Amniotic stem cell (primary cell): ENCODE results near the gene ATG9B.
"Not testable (repeated sequence)": the region's sequence is repeated elsewhere in the genome, so short reads cannot be mapped to it uniquely, and the experiment has no call there.

Experiments used
- DNase-seq: peaks from one replicate; lab custom pipeline; 2025; lab: John Stamatoyannopoulos, UW

The ATG9B gene

DNA sequence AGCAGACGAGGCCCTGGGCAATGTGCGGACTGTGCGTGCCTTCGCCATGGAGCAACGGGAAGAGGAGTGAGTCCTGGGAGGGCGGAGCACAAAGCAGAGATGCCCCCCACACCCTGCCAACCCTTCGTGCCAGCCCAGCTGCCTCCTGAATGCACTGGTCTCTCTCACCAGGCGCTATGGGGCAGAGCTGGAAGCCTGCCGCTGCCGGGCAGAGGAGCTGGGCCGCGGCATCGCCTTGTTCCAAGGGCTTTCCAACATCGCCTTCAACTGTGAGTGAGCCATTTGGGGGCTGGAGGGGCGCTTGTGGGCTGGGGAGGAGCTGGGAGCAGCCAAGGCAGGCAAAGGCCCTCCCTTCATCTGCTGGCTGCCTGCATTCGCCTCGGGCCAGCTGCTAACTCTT, 11.6 kb upstream of the ATG9B start:
- DNase-seq, result no peak

DNA sequence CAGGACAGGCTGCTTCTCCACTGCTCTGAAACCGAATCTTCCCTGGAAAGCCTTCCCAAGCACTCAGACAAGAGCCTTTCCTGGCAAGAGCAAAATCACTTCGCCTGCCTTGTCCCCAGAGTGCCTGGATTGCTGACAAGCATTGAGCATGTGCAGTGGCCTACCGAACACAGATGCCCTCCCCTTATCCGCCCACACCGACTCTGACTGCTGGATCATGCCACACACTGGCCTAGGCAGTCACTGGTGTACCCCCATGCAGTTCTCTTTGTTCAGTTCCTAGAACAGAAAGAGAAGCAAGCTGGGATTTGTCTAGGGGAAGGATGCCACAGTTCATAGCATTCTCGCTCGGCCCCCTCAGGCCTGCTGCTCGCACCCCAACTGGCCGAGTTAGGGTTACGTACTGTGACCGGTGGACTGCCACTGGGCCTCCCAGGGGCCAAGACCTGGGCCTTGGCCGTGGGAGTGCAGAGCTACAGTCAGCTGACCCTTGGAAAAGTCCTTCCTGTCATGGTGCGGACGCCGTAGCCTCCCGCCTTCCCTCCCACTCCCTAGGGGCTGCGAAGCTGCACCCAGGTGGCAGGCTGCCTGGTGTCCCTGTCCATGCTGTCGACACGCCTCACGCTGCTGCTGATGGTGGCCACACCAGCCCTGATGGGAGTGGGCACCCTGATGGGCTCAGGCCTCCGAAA, 10.9 kb upstream of the ATG9B start:
- no peak for DNase-seq

DNA sequence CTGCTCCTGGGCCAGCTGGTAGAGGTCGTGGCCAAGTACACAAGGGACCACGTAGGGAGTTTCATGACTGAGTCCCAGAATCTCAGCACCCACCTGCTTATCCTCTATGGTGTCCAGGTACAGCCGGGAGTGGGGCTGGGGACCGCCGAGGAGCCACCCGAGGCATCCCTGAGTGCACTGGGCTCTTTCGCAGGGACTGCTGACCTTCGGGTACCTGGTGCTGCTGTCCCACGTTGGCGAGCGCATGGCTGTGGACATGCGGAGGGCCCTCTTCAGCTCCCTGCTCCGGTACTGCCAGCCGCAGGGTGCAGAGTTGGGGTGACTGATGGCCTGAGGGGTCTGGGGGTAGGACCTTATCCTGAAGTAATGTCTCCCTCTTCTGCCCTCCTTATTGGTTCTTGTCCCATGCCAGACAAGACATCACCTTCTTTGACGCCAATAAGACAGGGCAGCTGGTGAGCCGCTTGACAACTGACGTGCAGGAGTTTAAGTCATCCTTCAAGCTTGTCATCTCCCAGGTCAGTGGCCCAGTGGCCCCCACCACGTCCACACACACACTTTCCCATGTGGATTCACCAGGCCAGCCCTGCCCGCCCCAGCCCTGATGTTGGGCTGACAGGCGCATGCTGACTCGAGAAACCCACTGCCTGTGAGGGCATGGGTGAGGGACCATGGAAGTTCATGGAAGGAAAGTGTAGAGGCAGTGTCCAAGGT, 10.2 kb upstream of the ATG9B start:
- no peak for DNase-seq

DNA sequence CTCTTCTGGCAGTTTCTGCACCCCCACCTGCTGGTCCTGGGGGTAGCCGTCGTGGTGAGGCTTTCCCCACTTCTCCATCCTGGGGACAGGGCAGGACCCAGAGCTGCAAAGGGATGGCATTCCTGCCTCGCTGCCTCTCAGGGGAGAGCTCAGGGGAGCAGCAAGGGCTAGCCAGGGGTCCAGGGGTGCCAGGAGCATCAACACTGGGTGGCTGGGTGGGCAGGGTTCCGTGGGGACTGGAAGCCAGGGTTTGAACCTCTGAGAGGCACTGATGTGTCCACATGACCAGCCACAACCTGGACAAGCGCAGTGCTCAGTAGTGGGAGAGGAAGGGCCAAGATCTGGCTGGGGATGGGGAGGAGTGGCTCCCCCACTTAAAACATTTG, 9.6 kb upstream of the ATG9B start:
- DNase-seq, result no peak

DNA sequence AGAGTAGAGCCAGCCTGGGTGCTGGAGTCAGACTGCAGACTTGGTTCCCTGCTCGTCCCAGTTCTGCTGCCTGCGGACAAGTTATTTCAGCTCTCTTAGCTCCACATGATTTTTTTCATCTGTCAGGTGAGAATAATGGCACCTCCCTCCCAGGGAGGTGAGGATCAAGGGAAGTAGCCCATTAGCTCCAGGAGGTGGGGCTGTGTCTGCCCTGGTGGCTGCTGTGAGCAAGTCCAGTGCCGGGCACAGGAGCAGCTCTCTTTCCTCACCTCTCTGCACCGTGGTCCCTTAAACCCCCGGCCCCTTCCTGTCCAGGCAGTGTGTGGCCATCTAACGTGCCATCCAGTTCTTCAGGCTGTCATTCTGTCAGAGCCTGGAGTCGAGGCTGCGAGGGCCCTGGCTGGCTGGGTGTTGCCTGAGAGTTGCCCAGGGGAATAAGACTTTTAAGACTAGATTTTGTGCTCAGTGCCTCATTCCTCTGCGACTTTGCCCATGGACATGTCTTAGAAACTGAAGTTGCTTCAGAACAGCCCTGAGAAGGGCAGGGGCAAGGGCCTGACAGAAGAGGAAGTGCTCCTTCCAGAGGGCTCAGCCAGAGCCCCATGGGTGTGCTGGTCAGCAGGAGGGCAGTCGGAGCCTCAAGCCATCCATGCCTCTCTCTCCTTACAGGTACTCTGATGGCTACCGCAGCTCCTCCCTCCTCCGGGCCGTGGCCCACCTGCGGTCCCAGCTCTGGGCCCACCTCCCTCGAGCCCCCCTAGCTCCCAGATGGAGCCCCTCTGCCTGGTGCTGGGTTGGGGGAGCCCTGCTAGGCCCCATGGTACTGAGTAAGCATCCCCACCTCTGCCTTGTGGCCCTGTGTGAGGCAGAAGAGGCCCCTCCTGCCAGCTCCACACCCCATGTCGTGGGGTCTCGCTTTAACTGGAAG, 8.9 kb upstream of the ATG9B start:
- no peak for DNase-seq

DNA sequence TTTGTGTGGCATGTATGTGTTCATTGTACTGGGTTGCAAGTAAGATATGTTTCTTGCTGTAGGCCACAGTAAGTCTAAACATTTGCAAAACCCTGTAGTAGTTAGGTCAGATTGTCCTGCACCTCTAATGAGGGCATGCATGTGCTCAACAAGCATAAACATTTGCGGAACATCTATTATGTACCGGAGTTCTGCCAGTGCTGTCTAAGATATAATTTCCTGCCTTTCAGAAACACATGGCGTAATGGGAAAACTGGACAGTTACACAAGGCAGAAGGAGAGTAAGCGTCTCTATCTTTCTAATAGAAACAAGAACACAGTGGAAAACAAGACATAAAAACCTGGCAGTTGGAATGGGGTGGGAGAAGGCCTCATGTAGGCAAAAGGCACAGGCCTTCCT, 6.7 kb upstream of the ATG9B start:
- DNase-seq, result no peak

DNA sequence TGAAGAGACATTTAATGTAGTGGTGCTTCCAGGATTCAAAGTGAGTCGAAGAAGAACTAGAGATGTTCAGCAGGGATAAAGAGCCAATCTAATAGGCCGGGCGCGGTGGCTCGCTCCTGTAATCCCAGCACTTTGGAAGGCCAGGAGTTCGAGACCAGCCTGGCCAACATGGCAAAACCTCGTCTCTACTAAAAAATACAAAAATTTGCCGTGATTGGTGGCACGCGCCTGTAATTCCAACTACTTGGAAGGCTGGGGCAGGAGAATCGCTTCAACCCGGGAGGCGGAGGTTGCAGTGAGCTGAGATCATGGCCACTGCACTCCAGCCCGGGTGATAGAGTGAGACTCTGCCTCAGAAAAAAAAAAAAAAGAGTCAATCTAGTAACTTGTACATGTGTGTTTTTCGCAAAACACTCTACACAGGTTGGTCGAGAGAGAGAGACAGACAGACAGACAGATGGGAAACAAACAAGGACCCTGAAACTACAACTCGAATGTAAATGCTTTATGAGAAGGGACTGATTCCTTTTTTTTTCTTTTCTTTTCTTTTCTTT, 4.7 kb upstream of the ATG9B start:
- DNase-seq, result no peak

DNA sequence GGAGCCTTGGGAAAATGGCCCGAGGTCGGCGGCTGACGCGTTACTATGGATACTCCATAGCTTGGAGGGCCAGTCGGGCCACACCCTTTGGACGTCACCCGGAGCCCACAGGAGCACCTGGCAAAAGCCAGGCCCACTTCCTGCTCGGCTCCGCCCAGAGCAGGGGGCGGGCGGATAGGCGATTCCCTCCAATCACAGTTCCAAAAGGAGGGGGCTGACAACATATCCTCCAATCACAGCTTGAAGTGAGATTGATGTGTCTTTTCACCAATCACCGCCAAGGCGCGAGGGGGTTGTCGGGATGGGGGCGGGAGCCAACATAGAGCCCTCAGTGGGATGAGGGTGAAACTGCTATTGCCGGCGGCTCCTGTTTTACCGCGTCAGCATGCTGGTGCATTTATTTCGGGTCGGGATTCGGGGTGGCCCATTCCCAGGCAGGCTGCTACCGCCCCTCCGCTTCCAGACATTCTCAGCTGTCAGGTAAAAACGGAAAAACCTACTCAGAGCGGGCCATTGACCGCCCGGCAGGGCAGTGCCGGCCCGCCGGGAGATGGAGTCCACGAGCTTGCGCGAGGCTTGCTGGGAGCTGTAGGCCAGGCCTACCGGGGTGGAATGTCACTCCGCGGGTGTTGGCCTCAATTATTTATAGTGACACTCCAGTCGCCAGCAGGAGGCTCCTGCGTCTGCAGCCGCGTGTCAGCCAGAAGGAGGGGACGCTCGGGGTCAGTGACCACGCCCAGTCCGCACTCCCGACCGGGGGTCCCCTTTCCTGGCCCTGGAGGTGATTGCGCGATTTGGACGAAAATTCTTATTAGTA, 4.0 kb upstream of the ATG9B start, which contains the start of gene ABCB8:
Gene ABCB8 (plus strand): TSS at position 320 of the 817 bp plus-strand sequence. CDS start 66 bp downstream, at position 386.
- DNase-seq, result peak; percentile 91

DNA sequence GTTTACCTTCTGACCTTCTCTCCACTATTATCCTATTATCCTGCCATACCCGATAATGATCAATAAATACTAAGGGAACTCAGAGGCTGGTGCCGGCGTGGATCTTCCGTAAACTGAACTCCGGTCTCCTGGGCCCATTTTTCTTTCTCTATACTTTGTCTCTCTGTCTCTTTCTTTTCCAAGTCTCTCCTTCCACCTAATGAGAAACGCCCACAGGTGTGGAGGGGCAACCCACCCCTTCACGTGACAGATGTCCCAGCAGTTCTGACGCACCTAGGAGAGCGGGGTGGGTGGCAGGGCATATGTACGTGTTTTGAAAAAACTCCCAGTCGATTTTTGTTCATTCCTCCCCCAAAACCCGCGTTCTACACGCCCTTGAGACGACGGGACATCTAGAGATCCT, 3.4 kb upstream of the ATG9B start:
- not testable (repeated sequence) for DNase-seq

DNA sequence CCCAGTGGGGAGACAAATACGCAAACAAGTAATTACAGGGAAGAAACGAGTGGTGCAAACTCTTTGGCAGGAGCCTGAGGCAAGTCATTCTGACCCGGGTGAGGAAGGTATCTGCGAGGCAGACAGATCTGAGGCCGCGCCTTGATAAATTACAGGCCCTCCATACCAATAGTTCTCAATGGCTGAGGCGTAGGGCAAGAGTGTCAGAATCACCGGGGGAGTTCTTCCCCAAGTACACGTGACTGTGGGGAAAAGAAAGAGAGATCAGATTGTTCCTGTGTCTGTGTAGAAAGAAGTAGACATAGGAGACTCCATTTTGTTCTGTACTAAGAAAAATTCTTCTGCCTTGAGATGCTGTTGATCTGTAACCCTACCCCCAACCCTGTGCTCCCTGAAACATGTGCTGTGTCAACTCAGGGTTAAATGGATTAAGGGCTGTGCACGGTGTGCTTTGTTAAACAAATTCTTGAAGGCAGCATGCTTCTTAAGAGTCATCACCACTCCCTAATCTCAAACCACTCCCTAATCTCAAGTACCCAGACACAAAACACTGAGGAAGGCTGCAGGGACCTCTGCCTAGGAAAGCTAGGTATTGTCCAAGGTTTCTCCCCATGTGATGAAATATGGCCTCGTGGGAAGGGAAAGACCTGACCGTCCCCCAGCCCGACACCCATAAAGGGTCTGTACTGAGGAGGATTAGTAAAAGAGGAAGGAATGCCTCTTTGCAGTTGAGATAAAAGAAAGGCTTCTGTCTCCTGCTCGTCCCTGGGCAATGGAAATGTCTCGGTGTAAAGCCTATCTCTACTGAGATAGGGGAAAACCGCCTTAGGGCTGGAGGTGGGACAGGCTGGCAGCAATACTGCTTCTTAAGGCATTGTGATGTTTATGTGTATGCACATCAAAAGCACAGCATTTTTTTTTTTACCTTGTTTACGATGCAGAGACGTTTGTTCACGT, 2.8 kb upstream of the ATG9B start:
- DNase-seq, result not testable (repeated sequence)

DNA sequence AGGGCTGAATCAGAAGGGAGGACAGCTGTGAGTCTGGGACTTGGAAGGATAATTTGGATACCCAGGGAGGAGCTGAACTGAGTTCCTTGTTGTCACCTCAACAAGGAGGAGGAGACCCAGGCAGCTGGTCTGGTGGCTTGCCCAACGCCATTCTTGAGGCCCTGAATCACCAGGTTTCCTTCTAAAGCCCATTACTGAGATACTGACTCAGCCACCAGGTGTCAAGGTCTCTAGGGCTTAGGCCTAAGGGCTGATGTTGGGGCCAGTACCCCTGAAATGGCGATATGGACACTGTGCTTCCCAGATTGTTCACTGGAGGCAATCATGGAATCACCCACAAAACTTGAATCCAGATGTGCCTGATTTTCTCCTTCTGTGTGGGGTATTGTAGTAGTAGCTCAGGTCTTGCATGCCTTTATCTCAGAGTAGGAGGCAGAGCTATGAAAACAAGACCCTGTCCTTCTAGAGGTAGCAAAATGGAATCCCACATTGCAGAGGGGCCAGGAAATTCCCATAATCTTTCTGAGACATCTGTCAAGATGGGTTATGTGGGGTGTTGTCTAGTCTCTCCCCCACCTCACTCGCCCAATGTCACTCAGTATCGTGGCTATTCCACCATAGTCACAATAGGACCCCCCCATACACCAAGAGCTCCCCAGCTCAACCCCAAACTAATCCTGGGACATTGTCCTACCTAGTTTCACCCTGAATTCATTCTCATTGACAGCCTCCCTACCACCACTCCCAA, 1.8 kb upstream of the ATG9B start:
- no peak for DNase-seq

DNA sequence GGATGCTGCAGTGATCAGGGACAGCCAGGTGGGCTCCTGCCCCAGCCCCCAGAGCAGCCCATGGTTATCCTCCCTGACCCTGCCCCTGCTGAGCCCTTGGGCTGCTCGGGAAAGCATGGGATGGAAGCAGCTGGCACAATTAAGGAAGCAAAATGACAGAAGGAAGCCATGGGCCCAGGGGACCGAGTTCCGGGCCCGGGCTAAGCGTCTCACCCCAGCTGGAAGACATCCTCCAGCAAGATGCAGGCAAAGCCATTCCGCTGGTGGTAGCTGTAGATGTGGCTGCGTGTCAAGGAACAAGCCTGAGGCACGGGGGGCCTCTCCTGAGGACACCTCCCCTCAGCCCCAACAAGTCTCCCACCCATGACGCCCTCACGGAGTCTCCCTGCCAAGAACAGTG, 1.1 kb downstream of the ATG9B start:
- no peak for DNase-seq

DNA sequence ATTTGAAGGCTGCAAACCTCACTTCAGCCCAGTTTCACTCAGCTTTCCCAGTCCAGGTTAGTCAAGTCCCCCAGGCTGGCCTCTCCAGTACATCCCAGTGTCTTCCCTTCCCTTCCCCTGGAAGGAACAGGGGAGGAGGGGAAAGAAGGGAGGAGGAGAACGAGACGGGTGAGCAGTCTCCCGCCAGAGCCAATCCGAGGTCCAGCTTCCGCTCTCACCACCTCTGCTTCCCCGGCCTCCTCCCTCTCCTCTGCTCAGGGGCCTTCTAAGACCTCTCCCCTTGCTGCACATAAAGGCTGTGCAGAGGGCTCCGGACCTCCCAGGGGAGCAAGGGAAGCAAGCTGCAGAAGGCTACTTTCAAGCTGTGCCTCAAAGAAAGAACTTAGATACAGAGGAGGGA, 4.1 kb downstream of the ATG9B start:
- no peak for DNase-seq

DNA sequence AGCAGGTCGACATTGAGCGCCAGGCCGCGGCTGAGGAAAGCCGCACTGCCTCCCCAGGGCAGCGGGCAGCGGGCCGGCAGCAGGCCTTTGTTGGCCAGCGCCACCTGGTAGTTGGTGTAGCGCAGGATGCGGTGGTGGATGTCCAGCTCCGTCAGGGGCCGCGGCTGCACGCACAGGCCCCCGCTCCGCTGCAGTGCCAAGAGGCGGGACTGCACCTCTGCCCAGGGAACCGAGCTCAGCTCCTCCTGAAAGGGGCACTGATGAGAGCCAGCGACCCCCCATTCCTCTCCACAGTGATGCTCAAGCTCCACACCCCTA, 5.2 kb downstream of the ATG9B start:
- DNase-seq, result no peak

DNA sequence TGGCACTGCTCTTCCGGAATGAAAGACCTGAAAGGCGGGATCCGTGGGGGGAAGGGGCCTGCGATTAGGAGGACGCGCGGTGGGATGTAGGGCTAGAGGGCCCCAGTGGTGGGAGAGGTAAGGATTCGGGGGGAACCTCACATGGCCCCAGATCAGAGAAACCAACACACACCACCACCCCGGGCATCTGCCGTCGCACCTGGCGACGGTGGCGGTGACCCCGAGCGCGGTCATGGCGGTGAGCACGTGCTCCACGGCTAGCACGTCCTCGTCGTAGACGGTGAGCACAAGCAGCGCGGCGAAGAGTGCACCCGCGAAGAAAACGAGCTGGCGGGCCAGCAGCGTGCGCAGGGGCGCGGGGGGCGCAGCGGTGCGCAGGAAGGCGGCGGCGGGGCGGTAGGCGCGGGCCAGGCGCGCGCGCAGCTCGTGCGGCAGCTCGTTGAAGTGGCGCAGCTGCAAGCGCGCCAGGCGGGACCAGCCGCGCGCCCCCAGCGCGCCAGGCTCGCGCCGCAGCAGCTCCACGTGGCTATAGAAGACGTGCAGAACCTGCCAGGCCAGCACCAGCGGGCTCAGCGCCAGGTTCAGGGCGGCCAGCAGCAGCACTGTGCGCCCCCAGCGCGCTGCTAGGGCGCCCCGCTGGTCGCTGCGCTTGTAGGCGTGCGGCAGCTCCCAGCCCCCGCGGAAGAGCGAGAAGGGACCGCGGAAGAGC, 5.7 kb downstream of the ATG9B start:
- no peak for DNase-seq

DNA sequence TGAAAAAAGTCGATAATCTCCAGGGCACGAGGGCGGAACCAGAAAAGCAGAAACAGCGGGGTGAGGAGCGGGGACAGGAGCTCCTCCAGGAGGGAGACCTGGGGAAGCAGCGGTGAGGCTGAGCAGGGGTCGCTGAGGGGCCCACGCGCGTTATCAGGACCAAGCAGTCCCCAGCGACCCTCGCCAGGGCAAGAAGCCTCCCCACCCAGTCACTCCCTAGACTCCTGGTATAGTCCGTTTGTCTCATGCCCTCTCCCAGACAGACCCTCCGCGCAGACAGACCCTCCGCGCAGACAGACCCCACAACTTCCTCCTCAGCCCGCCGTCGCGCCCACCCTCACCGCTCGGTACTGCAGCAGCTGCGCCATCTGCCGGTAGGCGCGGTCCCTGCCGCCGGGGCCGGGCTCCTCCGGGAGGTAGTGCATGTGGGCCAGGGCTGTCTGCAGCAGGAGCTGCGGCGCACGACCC, 6.3 kb downstream of the ATG9B start:
- DNase-seq, result no peak

DNA sequence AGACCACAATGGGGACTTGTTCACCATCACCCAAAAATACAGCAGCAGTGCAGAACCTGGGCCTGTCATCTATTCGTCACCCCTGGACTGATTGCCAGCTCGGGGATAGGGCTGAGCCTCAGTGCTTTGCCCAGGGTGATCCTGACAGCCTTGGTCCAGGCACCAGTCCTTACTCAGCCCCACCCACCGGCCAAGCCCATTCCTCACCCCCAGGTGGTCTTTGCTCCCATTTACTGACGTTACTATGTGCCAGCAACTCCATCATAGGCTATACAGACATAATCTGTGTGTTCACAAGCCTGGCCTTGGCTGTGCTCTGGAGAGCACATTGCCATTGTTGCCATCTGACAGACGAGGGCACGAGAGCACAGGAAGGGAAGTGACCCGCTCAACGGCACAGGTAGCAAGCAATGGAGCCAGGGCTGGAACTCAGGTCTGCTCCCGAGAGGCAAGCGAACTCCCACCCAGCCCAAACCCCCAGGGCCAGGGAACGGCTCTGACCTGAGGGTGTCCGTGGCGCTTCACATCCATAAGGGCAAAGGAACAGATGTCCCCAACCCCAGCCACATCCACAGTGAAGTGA, 6.8 kb downstream of the ATG9B start:
- DNase-seq, result no peak

DNA sequence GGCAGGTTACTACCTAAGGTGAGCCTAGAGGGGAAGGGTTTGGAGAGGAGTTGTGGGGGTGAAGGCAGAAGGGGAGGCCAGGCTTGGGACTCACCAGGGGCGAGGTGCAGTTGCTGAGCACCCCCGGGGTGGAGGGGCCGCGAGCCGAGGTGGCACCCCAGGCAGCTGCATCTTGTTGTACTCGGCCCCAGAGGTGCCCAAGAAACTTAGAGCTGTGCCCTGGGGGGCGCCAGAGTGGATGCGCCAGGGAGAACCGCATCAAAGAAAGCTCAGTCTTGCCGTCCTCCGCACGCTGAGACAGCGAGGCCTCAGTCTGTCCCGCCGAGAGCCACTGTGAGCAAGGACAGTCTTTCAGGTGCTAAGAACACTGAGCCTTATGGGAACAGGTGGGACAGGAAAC, 7.4 kb downstream of the ATG9B start:
- no peak for DNase-seq

DNA sequence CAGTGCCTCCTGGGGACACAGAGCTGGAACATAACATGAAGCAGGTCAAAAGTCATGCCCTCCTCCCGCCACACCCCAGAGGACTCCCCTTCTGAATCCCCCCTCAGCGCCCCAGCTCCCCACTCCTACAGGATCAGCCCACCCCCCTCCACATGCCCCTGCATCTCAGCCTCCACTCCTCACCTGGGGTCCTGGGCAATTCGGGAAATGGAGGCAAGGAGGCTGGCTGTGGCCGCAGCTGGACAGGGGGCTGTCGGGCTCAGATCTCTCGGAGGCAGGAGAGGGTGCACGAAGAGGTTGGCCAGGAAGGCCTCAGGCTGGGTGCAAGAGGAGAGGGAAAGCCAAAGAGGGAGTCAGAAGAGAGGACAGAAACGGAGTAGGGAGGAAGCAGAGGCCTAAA, 7.8 kb downstream of the ATG9B start:
- no peak for DNase-seq
